Activated CD4-positive, alpha-beta T cell treated with anti-CD3 and anti-CD28 coated beads, Interleukin-2, Interleukin-4, amounts not matched to agents 100 ng/mL and 50 ng/mL, durations not matched to agents 16 hours and 8 hours (primary cell): ENCODE measurements around the gene HGFAC.

ENCODE experiments used
- DNase-seq: peaks from one replicate; pipeline ENCODE4 v3.0.0-alpha.2; 2020; ENCODE audit warnings: low spot score

Gene HGFAC

GRCh38 chr4:3462790-3463415 is 21.1 kb downstream of the HGFAC start, which contains the start of gene DOK7:
Gene DOK7 (plus strand): TSS chr4:3463306. CDS start chr4:3463376, 70 bp downstream.
- no peak for DNase-seq

GRCh38 chr4:3463556-3464348 is 22.0 kb downstream of the HGFAC start:
- no peak for DNase-seq

- no peak for DNase-seq
Observed at GRCh38 chr4:3464349-3464905, 22.7 kb downstream of the HGFAC start.

- no peak for DNase-seq
Observed at GRCh38 chr4:3464911-3465697, 23.3 kb downstream of the HGFAC start.

- no peak for DNase-seq
Observed at GRCh38 chr4:3465698-3466671, 24.2 kb downstream of the HGFAC start.

GRCh38 chr4:3466691-3467600 is 25.2 kb downstream of the HGFAC start:
- DNase-seq, result no peak

- no peak for DNase-seq
Observed at GRCh38 chr4:3467601-3468031, 25.8 kb downstream of the HGFAC start.

GRCh38 chr4:3468154-3468553 is 26.4 kb downstream of the HGFAC start:
- no peak for DNase-seq

GRCh38 chr4:3468804-3469203 is 27.0 kb downstream of the HGFAC start:
- no peak for DNase-seq

- DNase-seq, result no peak
Observed at GRCh38 chr4:3469386-3470243, 27.8 kb downstream of the HGFAC start.

- no peak for DNase-seq
Observed at GRCh38 chr4:3470244-3471097, 28.7 kb downstream of the HGFAC start.

- no peak for DNase-seq
Observed at GRCh38 chr4:3471098-3471760, 29.5 kb downstream of the HGFAC start.

- no peak for DNase-seq
Observed at GRCh38 chr4:3471886-3472285, 30.1 kb downstream of the HGFAC start.

- no peak for DNase-seq
Observed at GRCh38 chr4:3472411-3473141, 30.8 kb downstream of the HGFAC start.

GRCh38 chr4:3473181-3473950 is 31.6 kb downstream of the HGFAC start:
- no peak for DNase-seq
